Nucleus accumbens (tissue), 56 donors: Measurements from ENCODE around the gene KIF26A.

ENCODE experiments used
- DNase-seq, 56 donors: peaks; one replicate each; lab custom pipeline; 2025; lab: John Stamatoyannopoulos, UW

KIF26A gene

GRCh38 chr14:104123879-104124278 is 14.5 kb upstream of the KIF26A start:
- DNase-seq: no peak

GRCh38 chr14:104125011-104125410 is 13.4 kb upstream of the KIF26A start:
- DNase-seq: no peak

- no peak for DNase-seq
Measured at GRCh38 chr14:104126753-104127152, 11.6 kb upstream of the KIF26A start.

GRCh38 chr14:104128981-104129380 is 9.4 kb upstream of the KIF26A start:
- no peak for DNase-seq

- DNase-seq: no peak
Measured at GRCh38 chr14:104129556-104129955, 8.8 kb upstream of the KIF26A start.

- DNase-seq: peak in 31 of 56 donors; percentile 10 to 74 (median 26)
Measured at GRCh38 chr14:104130974-104131651, 7.3 kb upstream of the KIF26A start.

- DNase-seq: no peak
Measured at GRCh38 chr14:104131968-104132732, 6.2 kb upstream of the KIF26A start.

GRCh38 chr14:104132981-104133380 is 5.4 kb upstream of the KIF26A start:
- DNase-seq: no peak

- no peak for DNase-seq
Measured at GRCh38 chr14:104133496-104133895, 4.9 kb upstream of the KIF26A start.

- DNase-seq: no peak
Measured at GRCh38 chr14:104134061-104134965, 4.1 kb upstream of the KIF26A start.

GRCh38 chr14:104135121-104135903 is 3.1 kb upstream of the KIF26A start:
- DNase-seq: no peak

GRCh38 chr14:104135904-104136471 is 2.4 kb upstream of the KIF26A start:
- DNase-seq: peak in 1 of 56 donors; percentile 22

GRCh38 chr14:104136472-104137296 is 1.7 kb upstream of the KIF26A start:
- DNase-seq: no peak

GRCh38 chr14:104137297-104138097 is 890 bp upstream of the KIF26A start:
- DNase-seq: peak in 33 of 56 donors; percentile 8 to 75 (median 36)

- DNase-seq: no peak
Measured at GRCh38 chr14:104138718-104139459, 502 bp downstream of the KIF26A start.

GRCh38 chr14:104139460-104140212 is 1.2 kb downstream of the KIF26A start:
- DNase-seq: no peak

- DNase-seq: no peak
Measured at GRCh38 chr14:104140213-104140462, 1.8 kb downstream of the KIF26A start.
